Liver (tissue), 9 donors: Measurements from ENCODE around the gene OSBPL1A. TPM values are rescaled to one million over a fixed set of nuclear protein-coding genes. Genes with fewer than 3 reads are reported as not detected.

Experiments used
- DNase-seq: peaks from one replicate; pipeline ENCODE4 v3.0.0-alpha.2; 2017; ENCODE audit warnings: low spot score
- H3K27ac ChIP-seq, 2 donors: one replicate each; pipeline ENCODE4 v1.7.0; 2013; ENCODE audit warnings: inconsistent platforms in 2 of 2, low read length in 2 of 2, control low read depth in 1 of 2, low read depth in 1 of 2, mild to moderate bottlenecking in 1 of 2
- H3K27me3 ChIP-seq, 4 donors: one replicate each; pipeline versions ENCODE4 v1.6.1 to v1.7.0; 2013; ENCODE audit warnings: low read length in 3 of 4, inconsistent platforms in 1 of 4, mild to moderate bottlenecking in 1 of 4, moderate library complexity in 1 of 4; ENCODE audit not compliant: control insufficient read depth in 4 of 4, insufficient read depth in 4 of 4
- H3K36me3 ChIP-seq, 4 donors: one replicate each; pipeline versions ENCODE4 v1.6.1 to v1.7.0; 2013; ENCODE audit warnings: low read length in 3 of 4, mild to moderate bottlenecking in 3 of 4, low read depth in 1 of 4, moderate library complexity in 1 of 4; ENCODE audit not compliant: control insufficient read depth in 4 of 4, insufficient read depth in 3 of 4
- H3K4me1 ChIP-seq, 4 donors: one replicate each; pipeline versions ENCODE4 v1.6.1 to v1.7.0; 2013; ENCODE audit warnings: low read length in 3 of 4, mild to moderate bottlenecking in 3 of 4, moderate library complexity in 1 of 4; ENCODE audit not compliant: control insufficient read depth in 4 of 4, insufficient read depth in 4 of 4
- H3K4me3 ChIP-seq, 3 donors: one replicate each; pipeline versions ENCODE4 v1.6.1 to v1.7.0; 2013; ENCODE audit warnings: low read length in 3 of 3, control low read depth in 1 of 3, low read depth in 1 of 3, mild to moderate bottlenecking in 1 of 3
- H3K9ac ChIP-seq, 2 donors: one replicate each; pipeline ENCODE4 v1.7.0; 2013; ENCODE audit warnings: low read length in 2 of 2, mild to moderate bottlenecking in 2 of 2, moderate library complexity in 2 of 2, control low read depth in 1 of 2, low read depth in 1 of 2
- H3K9me3 ChIP-seq, 4 donors: one replicate each; pipeline versions ENCODE4 v1.6.1 to v1.7.0; 2013; ENCODE audit warnings: low read length in 3 of 4; ENCODE audit not compliant: control insufficient read depth in 4 of 4
- EGR1 ChIP-seq, 2 donors: IDR thresholded peaks; 2 replicates each; pipeline ENCODE4 v1.6.1; 2016 to 2018; ENCODE audit warnings: antibody characterized with exemption in 2 of 2, low read depth in 2 of 2
- FOXA1 ChIP-seq: IDR thresholded peaks from 2 replicates; pipeline ENCODE4 v1.6.1; 2016; ENCODE audit warnings: antibody characterized with exemption
- FOXA2 ChIP-seq: IDR thresholded peaks from 2 replicates; pipeline ENCODE4 v1.6.1; 2016; ENCODE audit warnings: antibody characterized with exemption
- GABPA ChIP-seq, 2 donors: IDR thresholded peaks in 1 of 2; conservative IDR thresholded peaks in 1 of 2; 2 replicates each; pipeline ENCODE4 v1.6.1; 2016; ENCODE audit warnings: antibody characterized with exemption in 2 of 2, mild to moderate bottlenecking in 1 of 2, moderate library complexity in 1 of 2
- HNF4A ChIP-seq, 2 donors: conservative IDR thresholded peaks; 2 replicates each; pipeline ENCODE4 v1.6.1; 2016; ENCODE audit warnings: antibody characterized with exemption in 2 of 2, mild to moderate bottlenecking in 2 of 2
- HNF4G ChIP-seq: IDR thresholded peaks from 2 replicates; pipeline ENCODE4 v1.6.1; 2016; ENCODE audit warnings: antibody characterized with exemption
- JUND ChIP-seq, 2 donors: IDR thresholded peaks; 2 replicates each; pipeline ENCODE4 v1.6.1; 2016; ENCODE audit warnings: antibody characterized with exemption in 2 of 2
- NR2F2 ChIP-seq: IDR thresholded peaks from 2 replicates; pipeline ENCODE4 v1.6.1; 2016; ENCODE audit warnings: antibody characterized with exemption
- RAD21 ChIP-seq, 2 donors: IDR thresholded peaks; 2 replicates each; pipeline ENCODE4 v1.6.1; 2016; ENCODE audit warnings: antibody characterized with exemption in 2 of 2, mild to moderate bottlenecking in 2 of 2
- RXRA ChIP-seq, 2 donors: IDR thresholded peaks; 2 replicates each; pipeline ENCODE4 v1.6.1; 2017 to 2018; ENCODE audit warnings: antibody characterized with exemption in 2 of 2, mild to moderate bottlenecking in 1 of 2
- SP1 ChIP-seq: IDR thresholded peaks from 2 replicates; pipeline ENCODE4 v1.6.1; 2018; ENCODE audit warnings: antibody characterized with exemption, mild to moderate bottlenecking
- TAF1 ChIP-seq: conservative IDR thresholded peaks from 2 replicates; pipeline ENCODE4 v1.6.1; 2016; ENCODE audit warnings: antibody characterized with exemption, mild to moderate bottlenecking
- YY1 ChIP-seq: IDR thresholded peaks from 2 replicates; pipeline ENCODE4 v1.6.1; 2016; ENCODE audit warnings: antibody characterized with exemption, mild to moderate bottlenecking
- WGBS: extraction: QIAGEN DNeasy Blood & Tissue Kit; methylation state at CpG from one replicate; pipeline ENCODE4 v1.1.7; 2013; 5-methylcytosine and 5-hydroxymethylcytosine counted together
- polyA plus RNA-seq, 2 donors: library from polyadenylated mRNA; stranded (reverse) in 1 of 2; unstranded in 1 of 2; fragments of 200-250 nt in 1 of 2; fragments of >200 nt in 1 of 2; fragmentation: Nextera tagmentation in 1 of 2; extraction: Ambion mirVana in 1 of 2; gene quantifications; one replicate each; pipeline versions ENCODE4 v1.2.1 to v1.2.3, GENCODE V29; 2013 to 2015
- total RNA-seq, 2 donors: library from RNA; depleted of rRNA; stranded (reverse); fragments of >200 nt; gene quantifications; one replicate each; pipeline ENCODE4 v1.2.3, GENCODE V29; 2014
- TF ChIP-seq, protein P1 (sequence below): IDR thresholded peaks from 2 replicates; pipeline ENCODE4 v1.6.1; 2016; ENCODE audit warnings: antibody characterized with exemption, mild to moderate bottlenecking
- TF ChIP-seq, protein P2 (sequence below): fragments of 150-350 bp; IDR thresholded peaks from 2 replicates; pipeline ENCODE4 v1.5.1; 2017; ENCODE audit warnings: improper control_type of control experiment, low read depth, low read length; ENCODE audit not compliant: missing input control
- TF ChIP-seq, protein P3 (sequence below): IDR thresholded peaks from 2 replicates; pipeline ENCODE4 v1.6.1; 2016; ENCODE audit warnings: antibody characterized with exemption
- TF ChIP-seq, protein P4 (sequence below): IDR thresholded peaks from 2 replicates; pipeline ENCODE4 v1.6.1; 2016; ENCODE audit warnings: antibody characterized with exemption
- TF ChIP-seq, protein P5 (sequence below): IDR thresholded peaks from 2 replicates; pipeline ENCODE4 v1.6.1; 2016; ENCODE audit warnings: antibody characterized with exemption
- donor health status: healthy.
- donor health status: healthy.
- donor health status: healthy.
- donor health status: healthy.
- donor health status: healthy.

OSBPL1A gene
- total and polyA plus RNA-seq, 4 donors, result 5.4 to 12.6 (median 8.9) TPM

DNA sequence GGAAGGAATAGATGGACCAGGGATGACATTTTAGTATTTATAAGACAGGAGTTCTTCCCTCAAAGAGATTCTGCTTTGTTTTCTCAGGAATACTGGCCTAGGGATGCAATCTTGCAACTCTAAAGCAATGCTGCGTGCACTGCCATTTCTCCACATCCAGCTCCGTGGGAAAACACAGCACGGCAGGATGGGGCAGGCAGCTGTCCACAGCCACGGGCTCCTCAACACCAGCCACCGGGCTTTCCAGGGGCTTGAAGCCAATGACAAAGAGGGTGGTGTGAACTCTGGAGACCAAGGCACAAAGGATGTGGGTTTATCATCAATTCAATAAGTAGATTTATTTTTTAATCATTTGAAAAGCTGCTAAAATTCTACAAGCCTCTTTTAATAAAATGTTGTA lies 209.5 kb downstream of the OSBPL1A start:
- Histone ChIP-seq H3K9me3 (no peaks in the 10 kb centered on the region), H3K36me3 (no peaks in the 10 kb centered on the region), H3K27ac (no peak overlapping the region), H3K27me3 (no peaks in the 10 kb centered on the region), H3K9ac (no peak overlapping the region), H3K4me3 (no peak overlapping the region), H3K4me1 (peaks cover 0 to 11% (median 6%) of the 10 kb centered on the region in 4 donors)
- TF ChIP-seq TAF1 (no peak), RAD21 (IDR thresholded peaks at IDR 0.05) (no peak), JUND (IDR thresholded peaks at IDR 0.05) (no peak), EGR1 (IDR thresholded peaks at IDR 0.05; ENCODE audit: low read depth in 2 of 2) (no peak), YY1 (no peak), SP1 (no peak), HNF4A (conservative IDR thresholded peaks at IDR 0.05) (no peak), GABPA (IDR thresholded peaks at IDR 0.05 in 1 of 2, conservative IDR thresholded peaks at IDR 0.05 in 1 of 2) (no peak), HNF4G (no peak), NR2F2 (no peak), FOXA1 (no peak), RXRA (IDR thresholded peaks at IDR 0.05) (no peak), FOXA2 (no peak)
- TF ChIP-seq, protein P1, sequence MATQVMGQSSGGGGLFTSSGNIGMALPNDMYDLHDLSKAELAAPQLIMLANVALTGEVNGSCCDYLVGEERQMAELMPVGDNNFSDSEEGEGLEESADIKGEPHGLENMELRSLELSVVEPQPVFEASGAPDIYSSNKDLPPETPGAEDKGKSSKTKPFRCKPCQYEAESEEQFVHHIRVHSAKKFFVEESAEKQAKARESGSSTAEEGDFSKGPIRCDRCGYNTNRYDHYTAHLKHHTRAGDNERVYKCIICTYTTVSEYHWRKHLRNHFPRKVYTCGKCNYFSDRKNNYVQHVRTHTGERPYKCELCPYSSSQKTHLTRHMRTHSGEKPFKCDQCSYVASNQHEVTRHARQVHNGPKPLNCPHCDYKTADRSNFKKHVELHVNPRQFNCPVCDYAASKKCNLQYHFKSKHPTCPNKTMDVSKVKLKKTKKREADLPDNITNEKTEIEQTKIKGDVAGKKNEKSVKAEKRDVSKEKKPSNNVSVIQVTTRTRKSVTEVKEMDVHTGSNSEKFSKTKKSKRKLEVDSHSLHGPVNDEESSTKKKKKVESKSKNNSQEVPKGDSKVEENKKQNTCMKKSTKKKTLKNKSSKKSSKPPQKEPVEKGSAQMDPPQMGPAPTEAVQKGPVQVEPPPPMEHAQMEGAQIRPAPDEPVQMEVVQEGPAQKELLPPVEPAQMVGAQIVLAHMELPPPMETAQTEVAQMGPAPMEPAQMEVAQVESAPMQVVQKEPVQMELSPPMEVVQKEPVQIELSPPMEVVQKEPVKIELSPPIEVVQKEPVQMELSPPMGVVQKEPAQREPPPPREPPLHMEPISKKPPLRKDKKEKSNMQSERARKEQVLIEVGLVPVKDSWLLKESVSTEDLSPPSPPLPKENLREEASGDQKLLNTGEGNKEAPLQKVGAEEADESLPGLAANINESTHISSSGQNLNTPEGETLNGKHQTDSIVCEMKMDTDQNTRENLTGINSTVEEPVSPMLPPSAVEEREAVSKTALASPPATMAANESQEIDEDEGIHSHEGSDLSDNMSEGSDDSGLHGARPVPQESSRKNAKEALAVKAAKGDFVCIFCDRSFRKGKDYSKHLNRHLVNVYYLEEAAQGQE, result no peak
- TF ChIP-seq, protein P2, sequence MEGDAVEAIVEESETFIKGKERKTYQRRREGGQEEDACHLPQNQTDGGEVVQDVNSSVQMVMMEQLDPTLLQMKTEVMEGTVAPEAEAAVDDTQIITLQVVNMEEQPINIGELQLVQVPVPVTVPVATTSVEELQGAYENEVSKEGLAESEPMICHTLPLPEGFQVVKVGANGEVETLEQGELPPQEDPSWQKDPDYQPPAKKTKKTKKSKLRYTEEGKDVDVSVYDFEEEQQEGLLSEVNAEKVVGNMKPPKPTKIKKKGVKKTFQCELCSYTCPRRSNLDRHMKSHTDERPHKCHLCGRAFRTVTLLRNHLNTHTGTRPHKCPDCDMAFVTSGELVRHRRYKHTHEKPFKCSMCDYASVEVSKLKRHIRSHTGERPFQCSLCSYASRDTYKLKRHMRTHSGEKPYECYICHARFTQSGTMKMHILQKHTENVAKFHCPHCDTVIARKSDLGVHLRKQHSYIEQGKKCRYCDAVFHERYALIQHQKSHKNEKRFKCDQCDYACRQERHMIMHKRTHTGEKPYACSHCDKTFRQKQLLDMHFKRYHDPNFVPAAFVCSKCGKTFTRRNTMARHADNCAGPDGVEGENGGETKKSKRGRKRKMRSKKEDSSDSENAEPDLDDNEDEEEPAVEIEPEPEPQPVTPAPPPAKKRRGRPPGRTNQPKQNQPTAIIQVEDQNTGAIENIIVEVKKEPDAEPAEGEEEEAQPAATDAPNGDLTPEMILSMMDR, result no peak
- TF ChIP-seq, protein P3, sequence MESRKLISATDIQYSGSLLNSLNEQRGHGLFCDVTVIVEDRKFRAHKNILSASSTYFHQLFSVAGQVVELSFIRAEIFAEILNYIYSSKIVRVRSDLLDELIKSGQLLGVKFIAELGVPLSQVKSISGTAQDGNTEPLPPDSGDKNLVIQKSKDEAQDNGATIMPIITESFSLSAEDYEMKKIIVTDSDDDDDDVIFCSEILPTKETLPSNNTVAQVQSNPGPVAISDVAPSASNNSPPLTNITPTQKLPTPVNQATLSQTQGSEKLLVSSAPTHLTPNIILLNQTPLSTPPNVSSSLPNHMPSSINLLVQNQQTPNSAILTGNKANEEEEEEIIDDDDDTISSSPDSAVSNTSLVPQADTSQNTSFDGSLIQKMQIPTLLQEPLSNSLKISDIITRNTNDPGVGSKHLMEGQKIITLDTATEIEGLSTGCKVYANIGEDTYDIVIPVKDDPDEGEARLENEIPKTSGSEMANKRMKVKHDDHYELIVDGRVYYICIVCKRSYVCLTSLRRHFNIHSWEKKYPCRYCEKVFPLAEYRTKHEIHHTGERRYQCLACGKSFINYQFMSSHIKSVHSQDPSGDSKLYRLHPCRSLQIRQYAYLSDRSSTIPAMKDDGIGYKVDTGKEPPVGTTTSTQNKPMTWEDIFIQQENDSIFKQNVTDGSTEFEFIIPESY, result no peak
- TF ChIP-seq, protein P4, sequence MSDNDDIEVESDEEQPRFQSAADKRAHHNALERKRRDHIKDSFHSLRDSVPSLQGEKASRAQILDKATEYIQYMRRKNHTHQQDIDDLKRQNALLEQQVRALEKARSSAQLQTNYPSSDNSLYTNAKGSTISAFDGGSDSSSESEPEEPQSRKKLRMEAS, result no peak
- TF ChIP-seq, protein P5, sequence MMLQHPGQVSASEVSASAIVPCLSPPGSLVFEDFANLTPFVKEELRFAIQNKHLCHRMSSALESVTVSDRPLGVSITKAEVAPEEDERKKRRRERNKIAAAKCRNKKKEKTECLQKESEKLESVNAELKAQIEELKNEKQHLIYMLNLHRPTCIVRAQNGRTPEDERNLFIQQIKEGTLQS, result no peak
- 93% methylated on average over 5 of the region's 5 CpGs for WGBS
- DNase-seq, result no peak
